Left cardiac atrium (tissue), 4 donors: ENCODE data around the gene HNRNPU. TPM values are rescaled to one million over a fixed set of nuclear protein-coding genes. Genes with fewer than 3 reads are reported as not detected.

Experiments
- ATAC-seq, 2 donors: fragments of 200-7000 bp; cut with Tn5 transposase; one replicate each; pipeline ENCODE4 v1.9.1; 2020; ENCODE audit warnings: mild to moderate bottlenecking in 2 of 2, moderate library complexity in 2 of 2
- DNase-seq: peaks from one replicate; pipeline ENCODE4 v3.0.0-alpha.2; 2020
- intact Hi-C, 2 donors: fragments of 100-400 bp; cut with DNase I; formaldehyde crosslinking; loops; one replicate each; pipeline versions ENCODE4 v1.14.1 to v1.15.1; 2022 to 2023
- total RNA-seq, 2 donors: library from RNA; stranded (reverse); fragmentation: NEBNext Ultra II Directional; extraction: Animal tissue kit (Norgen Biotek cat#: 25700); gene quantifications; one replicate each; pipeline ENCODE4 v1.2.1, GENCODE V29; 2021
- donor health status: DM: no; HTN: yes; CAD: no.
- donor health status: DM: no; HTN: yes; CAD: no; lungs with severe emphysema.
- donor health status: DM: yes; HTN: yes; CAD: no.
- donor health status: Dilated cardiomyopathy.

The HNRNPU gene
- total RNA-seq, 2 donors from 2014 or later = 167 to 204 TPM

GRCh38 chr1:244820131-244820530, 44.2 kb downstream of the HNRNPU start:
- intact Hi-C loops = no loop called here
- DNase-seq (no peak), ATAC-seq (no peak)

DNA sequence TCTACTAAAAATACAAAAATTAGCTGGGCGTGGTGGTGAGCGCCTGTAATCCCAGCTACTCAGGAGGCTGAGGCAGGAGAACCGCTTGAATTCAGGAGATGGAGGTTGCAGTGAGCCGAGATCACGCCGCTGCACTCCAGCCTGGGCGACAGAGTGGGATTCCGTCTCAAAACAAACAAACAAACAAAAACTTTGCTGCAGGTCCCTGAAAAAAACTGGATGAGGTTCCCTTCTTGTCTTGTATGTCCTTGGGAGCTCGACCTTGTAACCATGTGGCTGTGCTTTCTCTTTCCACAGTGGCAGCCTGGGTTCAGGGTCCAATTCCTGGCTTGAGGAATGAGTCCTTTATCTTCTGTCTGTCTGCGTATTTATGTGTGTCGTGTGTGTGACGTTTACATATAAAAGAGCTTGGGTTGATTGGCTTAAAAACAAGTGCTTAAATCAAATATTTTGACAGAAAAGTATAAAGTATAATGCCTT, 46.9 kb downstream of the HNRNPU start:
- ATAC-seq (no peak), DNase-seq (no peak)
- intact Hi-C loops = no loop called here

- DNase-seq (no peak), ATAC-seq (peak; percentile 23 to 32)
- intact Hi-C loops = no loop called here
Observed at GRCh38 chr1:244815600-244816099, 48.7 kb downstream of the HNRNPU start.

DNA sequence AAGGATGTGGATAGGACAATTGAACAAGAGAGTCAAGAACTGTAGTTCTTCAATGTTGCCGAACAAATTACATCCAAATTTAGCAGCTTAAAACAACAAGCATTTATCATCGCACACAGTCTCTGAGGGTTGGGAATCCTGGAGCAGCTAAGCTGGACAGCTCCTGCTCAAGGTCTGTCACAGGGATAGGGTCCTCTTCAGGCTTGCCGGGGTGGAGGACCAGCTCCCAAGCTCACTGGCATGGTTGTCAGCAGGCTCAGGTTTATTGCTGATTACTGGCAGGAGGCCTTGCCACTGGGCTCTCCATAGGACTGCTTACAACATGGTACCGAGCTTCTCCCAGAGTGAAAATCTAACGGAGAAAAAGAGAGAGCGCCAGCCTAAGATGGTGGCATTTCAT, 51.0 kb downstream of the HNRNPU start:
- ATAC-seq (no peak), DNase-seq (no peak)

GRCh38 chr1:244810221-244810620, 54.1 kb downstream of the HNRNPU start:
- no peak for DNase-seq
- no peak for ATAC-seq
- intact Hi-C loops = no loop called here

More for the DNA sequence above, 51.0 kb downstream of the HNRNPU start:
- intact Hi-C loops = no loop called here

DNA sequence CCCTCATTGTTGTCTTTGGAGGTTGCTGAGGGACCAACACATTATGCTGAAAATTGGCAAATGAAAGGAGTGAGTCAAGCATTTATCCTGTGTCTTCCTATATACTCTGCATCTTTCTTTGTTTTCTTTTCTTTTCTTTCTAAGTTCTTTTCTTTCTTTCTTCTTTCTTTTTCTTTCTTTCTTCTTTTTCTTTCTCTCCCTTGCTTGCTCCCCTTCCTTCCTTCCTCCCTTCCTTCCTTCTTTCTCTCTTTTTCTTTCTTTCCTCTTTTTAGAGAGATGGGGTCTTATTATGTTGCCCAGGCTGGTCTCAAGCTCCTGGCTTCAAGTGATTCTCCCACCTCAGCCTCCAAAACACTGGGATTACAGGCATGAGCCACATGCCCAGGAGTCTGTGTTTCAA, 57.2 kb downstream of the HNRNPU start:
- DNase-seq (no peak), ATAC-seq (no peak)
- intact Hi-C loops = no loop called here

DNA sequence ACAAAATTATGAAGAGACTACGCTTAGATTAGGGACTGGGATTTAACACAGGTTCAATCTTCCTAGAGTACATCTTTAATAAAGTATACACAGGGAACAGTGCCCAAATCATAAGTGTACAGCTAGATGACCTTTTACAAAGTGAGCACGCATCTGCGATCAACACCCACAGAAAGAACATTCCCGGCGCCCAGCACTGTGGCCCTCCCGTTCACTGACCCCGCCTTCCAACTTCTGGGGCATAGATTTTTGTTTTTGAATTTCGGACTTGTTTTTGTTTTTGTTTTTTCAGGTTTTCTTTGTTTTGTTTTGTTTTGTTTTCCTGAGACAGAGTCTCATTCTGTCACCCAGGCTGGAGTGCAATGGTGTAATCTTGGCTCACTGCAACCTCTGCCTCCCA, 59.5 kb downstream of the HNRNPU start:
- ATAC-seq (no peak), DNase-seq (no peak)
- intact Hi-C loops = no loop called here

- no peak for ATAC-seq
- DNase-seq = no peak
- intact Hi-C loops = no loop called here
Observed at GRCh38 chr1:244802556-244803239, 61.6 kb downstream of the HNRNPU start.

- DNase-seq (no peak), ATAC-seq (no peak)
- intact Hi-C loops = no loop called here
Observed at GRCh38 chr1:244802041-244802440, 62.3 kb downstream of the HNRNPU start.

- ATAC-seq = peak; percentile 51 to 55
- DNase-seq = peak; percentile 40
- intact Hi-C loops = loop anchor here in 1 of 2 donors (2.0 kb wide), 1 partner anchor 242 kb away; no protein-coding TSS in a partner anchor
Observed at GRCh38 chr1:244801246-244801645, 63.1 kb downstream of the HNRNPU start.

DNA sequence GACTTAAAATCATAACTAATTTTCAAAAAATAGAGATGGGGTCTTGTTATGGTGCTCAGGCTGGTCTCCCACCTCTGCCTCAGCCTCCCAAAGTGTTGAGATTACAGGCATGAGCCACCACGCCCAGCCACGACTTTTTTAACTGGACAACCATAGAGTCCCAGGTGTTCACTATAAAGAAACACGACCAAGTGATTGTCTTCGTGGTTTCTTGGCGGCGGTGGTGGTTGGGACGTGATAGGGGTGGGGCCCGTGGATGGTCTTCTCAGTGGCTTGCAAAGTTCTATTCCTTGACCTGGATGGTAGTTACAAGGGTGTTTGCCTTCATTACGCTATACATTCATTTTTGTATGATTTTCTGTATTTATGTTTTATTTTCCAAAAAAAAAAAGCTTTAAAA, 63.5 kb downstream of the HNRNPU start:
- DNase-seq = no peak
- intact Hi-C loops = loop anchor here in 1 of 2 donors (2.0 kb wide), 1 partner anchor 242 kb away; no protein-coding TSS in a partner anchor
- ATAC-seq = no peak

Other genes starting within 250 kb of the HNRNPU start
- gene DESI2, start 211.4 kb downstream of the HNRNPU start, total RNA-seq = 10 to 100 TPM; 20.0 to 22.2 TPM
- gene COX20, start 28.9 kb downstream of the HNRNPU start, total RNA-seq = 10 to 100 TPM; 61.2 to 73.1 TPM